SIG-M5 treated with dmso at 0.1 percent for 504 hours (cell line): ENCODE data around the gene FUT7.
A peak's percentile ranks its signal among the peaks of the same experiment; 100 is the strongest.

Source experiments
- DNase-seq: peaks from one replicate; lab custom pipeline; 2025; ENCODE audit not compliant: unreplicated experiment; lab: John Stamatoyannopoulos, UW

FUT7 gene

GRCh38 chr9:137050570-137050969 is 18.7 kb upstream of the FUT7 start:
- DNase-seq, result no peak

DNA sequence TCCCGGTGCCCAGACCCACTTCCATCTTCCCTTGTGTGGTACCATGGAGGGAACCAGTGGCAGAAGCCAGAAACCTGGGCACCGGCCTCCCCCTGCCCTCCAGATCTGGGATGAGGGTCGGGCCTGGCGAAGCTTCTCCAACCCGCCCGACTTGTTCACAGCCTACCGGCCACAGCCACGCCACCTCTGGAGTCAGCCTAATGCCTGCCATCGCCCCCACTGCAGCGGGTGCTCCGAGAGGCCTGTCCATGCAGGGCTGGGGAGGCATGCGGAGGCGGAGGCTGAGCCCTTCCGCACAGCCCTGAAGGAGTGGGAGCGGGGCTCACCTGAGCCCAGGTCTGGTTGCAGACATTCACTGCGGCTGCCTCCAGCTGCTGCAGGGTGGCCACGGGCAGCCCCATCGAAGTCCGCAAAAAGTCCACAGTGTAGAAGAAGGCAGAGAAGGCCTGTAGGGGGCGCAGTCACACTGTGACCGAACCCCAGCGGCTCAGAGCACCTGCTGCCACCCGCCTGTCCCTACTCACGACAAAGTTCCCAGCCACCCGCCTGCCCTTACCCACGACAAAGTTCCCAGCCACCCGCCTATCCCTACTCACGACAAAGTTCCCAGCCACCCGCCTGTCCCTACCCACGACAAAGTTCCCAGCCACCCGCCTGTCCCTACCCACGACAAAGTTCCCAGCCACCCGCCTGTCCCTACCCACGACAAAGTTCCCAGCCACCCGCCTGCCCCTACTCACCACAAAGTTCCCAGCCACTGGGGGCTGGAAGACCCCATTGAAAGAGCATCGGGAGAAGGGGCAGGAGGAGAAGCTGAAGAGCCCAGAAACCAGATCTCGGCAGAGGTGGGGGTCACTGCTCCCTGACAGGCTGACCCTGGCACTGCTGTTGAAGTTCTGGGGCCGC is 17.9 kb upstream of the FUT7 start:
- DNase-seq, result peak; percentile 25

GRCh38 chr9:137048655-137049543 is 17.0 kb upstream of the FUT7 start:
- DNase-seq, result no peak

DNA sequence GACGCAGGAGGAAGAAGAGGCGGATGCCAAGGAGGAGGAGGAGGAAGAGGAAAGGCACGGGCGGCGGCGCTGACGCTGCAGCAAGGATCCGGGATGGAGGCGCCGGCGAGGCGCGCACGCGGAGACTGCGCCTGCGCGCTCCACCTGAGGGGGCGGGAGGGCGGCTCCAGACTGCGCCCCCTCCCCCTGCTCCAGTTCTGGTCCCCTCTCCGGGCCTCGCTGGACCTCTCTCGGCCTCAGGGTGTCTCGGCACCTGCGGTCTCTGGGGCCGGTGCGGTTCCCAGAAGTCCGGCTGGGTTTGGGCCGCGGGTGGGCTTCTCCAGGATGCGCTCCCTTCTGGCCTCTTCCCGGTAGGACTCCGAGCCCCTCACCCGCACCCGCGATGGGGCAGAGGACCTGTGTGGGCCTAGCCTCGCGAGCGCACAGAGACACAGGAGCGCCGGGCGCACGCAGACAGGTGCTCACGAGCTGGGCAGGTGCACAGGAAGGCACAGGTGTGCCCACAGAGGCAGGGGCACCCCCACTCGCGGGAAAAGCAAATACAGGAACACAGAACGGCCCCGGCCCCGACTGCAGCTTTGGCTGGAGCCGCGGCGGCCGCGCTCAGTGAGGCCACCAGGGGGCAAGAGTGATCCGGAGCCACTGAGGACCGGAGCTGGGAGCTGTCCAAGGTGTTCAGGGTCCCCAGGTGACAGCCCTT is 14.3 kb upstream of the FUT7 start, which contains the start of gene NPDC1:
Gene NPDC1, minus strand, starts transcription at position 90 of the 700 bp plus-strand sequence. CDS start 188 bp downstream, outside the sequence.
- peak; percentile 73 for DNase-seq

GRCh38 chr9:137045294-137046087 is 13.6 kb upstream of the FUT7 start:
- DNase-seq, result no peak

- DNase-seq, result no peak
These were observed 12.8 kb upstream of the FUT7 start for GRCh38 chr9:137044502-137045177.

DNA sequence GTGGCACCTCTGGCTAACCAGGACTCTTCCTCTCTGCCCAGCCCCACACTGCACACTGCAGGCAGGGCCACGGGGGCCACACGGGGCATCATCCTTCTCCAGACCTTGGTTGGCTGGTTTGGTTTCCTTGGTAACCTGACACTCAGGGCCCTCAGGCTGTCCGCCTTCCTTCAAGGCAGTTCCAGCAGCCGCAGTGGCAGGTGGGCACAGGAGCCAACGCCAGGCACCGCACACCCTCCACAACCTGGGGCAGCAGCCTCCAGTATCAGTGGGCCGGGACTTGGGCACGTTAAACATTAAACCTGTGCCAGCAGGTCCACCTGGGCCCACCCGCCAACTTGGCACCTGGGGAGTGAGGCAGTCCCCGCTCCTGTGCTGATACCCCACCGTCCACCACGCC is 12.1 kb upstream of the FUT7 start:
- DNase-seq, result no peak

- DNase-seq, result no peak
These were observed 11.2 kb upstream of the FUT7 start for GRCh38 chr9:137042751-137043727.

GRCh38 chr9:137041124-137041523 is 9.2 kb upstream of the FUT7 start:
- DNase-seq, result no peak

- no peak for DNase-seq
These were observed 8.7 kb upstream of the FUT7 start for GRCh38 chr9:137040568-137040967.

- DNase-seq, result no peak
These were observed 7.9 kb upstream of the FUT7 start for GRCh38 chr9:137039611-137040366.

DNA sequence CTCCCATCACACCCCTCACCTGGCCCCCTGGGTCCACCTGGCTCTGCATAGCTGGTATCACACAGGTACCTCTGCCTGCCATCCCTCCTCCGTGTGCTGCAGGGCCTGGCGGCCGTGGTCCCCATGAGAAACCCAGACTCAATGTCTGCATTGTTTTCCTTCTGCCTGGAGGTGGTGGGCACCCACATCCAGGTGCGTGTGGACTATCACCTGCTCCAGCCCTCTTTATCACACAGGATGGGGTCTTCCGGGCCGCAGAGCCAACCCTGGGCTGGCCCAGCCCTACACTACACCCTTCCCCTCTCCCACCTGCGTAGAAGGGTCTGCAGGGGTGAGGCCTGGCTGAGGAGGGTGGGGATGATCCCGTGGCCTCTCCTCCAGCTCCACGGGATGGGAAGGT is 7.0 kb upstream of the FUT7 start:
- no peak for DNase-seq

DNA sequence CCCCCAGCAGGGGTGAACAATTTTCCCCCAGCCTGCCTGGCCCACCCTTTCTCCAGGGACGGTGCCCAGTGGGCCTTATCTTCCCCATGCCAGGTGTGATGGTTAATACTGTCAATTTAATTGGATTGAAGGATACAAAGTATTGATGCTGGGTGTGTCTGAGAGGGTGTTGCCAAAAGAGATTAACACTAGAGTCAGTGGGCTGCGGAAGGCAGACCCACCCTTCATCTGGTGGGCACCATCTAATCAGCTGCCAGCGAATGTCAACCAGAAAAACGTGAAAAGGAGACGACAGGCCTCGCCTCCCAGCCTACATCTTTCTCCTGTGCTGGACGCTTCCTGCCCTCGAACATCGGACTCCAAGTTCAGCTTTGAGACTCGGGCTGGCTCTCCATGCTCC is 5.6 kb upstream of the FUT7 start:
- DNase-seq, result no peak

GRCh38 chr9:137037035-137037434 is 5.1 kb upstream of the FUT7 start:
- DNase-seq, result no peak

DNA sequence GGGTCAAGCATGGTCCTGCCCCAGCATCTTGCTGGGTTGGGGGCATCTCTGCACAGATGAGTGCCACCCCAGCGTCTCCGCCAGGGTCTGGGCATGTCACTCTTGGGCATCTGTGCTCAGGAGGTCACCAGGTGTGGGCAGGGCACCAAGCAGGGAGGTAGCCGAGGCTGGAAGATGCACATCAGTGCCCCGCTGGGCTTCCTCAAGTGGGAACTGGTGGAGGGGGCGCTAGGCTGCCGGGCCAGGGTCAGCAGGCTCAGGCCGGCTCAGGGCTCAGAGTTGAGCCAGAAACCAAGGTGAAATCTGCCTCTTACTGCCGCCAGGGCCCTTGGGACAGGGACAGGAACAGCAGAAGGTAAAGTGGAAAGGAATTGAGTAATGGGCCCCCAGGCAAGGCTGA is 4.0 kb upstream of the FUT7 start:
- DNase-seq, result no peak

DNA sequence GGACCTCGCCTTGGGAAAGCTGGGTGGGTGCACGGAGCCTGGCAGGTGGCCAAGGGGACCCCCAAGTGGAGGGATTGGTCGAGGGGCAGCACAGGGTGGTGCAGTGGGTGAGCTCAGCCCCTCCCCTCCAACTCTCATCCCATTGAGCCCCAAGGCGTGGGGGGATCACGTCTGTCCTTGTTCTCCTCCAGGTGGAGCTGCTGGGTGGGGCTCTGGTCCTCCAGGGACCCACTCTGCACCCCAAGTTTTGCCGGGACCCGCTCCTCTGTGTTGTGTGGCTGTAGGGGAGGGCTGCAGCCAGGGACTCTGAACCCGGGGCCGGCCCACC is 3.6 kb upstream of the FUT7 start:
- no peak for DNase-seq

GRCh38 chr9:137034709-137035506 is 3.0 kb upstream of the FUT7 start:
- DNase-seq, result peak; percentile 84
